OCI-LY1 (cell line): ENCODE measurements around the gene HSPA4.

Source experiments
- H2AFZ ChIP-seq: fragments of 200-600 bp; sonication (generic), shearing (Covaris generic); 2 replicates; pipeline ENCODE4 v1.6.0; 2014; ENCODE audit warnings: antibody characterized with exemption, mild to moderate bottlenecking, low read length
- H3F3A ChIP-seq: fragments of 200-600 bp; sonication (generic), shearing (Covaris generic); 2 replicates; pipeline ENCODE4 v1.6.0; 2014; ENCODE audit warnings: mild to moderate bottlenecking, antibody characterized with exemption, low read length, moderate library complexity; ENCODE audit not compliant: insufficient read depth
- H3K27ac ChIP-seq: fragments of 200-600 bp; sonication (generic); 2 replicates; pipeline ENCODE4 v1.5.1; 2014; ENCODE audit warnings: low read length, mixed run types, mild to moderate bottlenecking, low read depth; ENCODE audit not compliant: poor library complexity, severe bottlenecking
- H3K27me3 ChIP-seq: fragments of 200-600 bp; sonication (generic); 2 replicates; pipeline ENCODE4 v1.6.0; 2014; ENCODE audit warnings: antibody characterized with exemption, mild to moderate bottlenecking, low read length, moderate library complexity; ENCODE audit not compliant: insufficient read depth
- H3K36me3 ChIP-seq: fragments of 200-600 bp; sonication (generic); 2 replicates; pipeline ENCODE4 v1.6.1; 2014; ENCODE audit warnings: mild to moderate bottlenecking, antibody characterized with exemption, low read length, moderate library complexity, mixed read lengths; ENCODE audit not compliant: insufficient read depth
- H3K4me1 ChIP-seq: fragments of 200-600 bp; sonication (generic); 2 replicates; pipeline ENCODE4 v1.5.1; 2014; ENCODE audit warnings: mild to moderate bottlenecking, low read length, moderate library complexity; ENCODE audit not compliant: insufficient read depth, severe bottlenecking
- H3K4me2 ChIP-seq: fragments of 200-600 bp; sonication (generic), shearing (Covaris generic); 2 replicates; pipeline ENCODE4 v1.6.1; 2014; ENCODE audit warnings: low read length
- H3K4me3 ChIP-seq: fragments of 200-600 bp; sonication (generic); 2 replicates; pipeline ENCODE4 v1.5.1; 2014; ENCODE audit warnings: low read length, low read depth, mild to moderate bottlenecking, mixed read lengths; ENCODE audit not compliant: poor library complexity, severe bottlenecking
- H3K79me2 ChIP-seq: fragments of 200-600 bp; shearing (Covaris generic); 2 replicates; pipeline ENCODE4 v1.6.1; 2016; ENCODE audit warnings: mixed run types, low read length, mixed read lengths; ENCODE audit not compliant: insufficient read depth
- H3K9ac ChIP-seq: fragments of 200-600 bp; sonication (generic), shearing (Covaris generic); 2 replicates; pipeline ENCODE4 v1.6.1; 2014; ENCODE audit warnings: mild to moderate bottlenecking, low read length, mixed read lengths
- H3K9me2 ChIP-seq: fragments of 200-600 bp; sonication (generic), shearing (Covaris generic); 2 replicates; pipeline ENCODE4 v1.6.1; 2014; ENCODE audit warnings: low read depth, mild to moderate bottlenecking, low read length, mixed read lengths
- H3K9me3 ChIP-seq: fragments of 200-600 bp; shearing (Covaris generic); 2 replicates; pipeline ENCODE4 v1.6.1; 2014; ENCODE audit warnings: low read length, mixed read lengths
- H4K20me1 ChIP-seq: fragments of 200-600 bp; sonication (generic), shearing (Covaris generic); 2 replicates; pipeline ENCODE4 v1.6.0; 2016; ENCODE audit warnings: mild to moderate bottlenecking, low read length; ENCODE audit not compliant: insufficient read depth
- EZH2 ChIP-seq: fragments of 200-600 bp; sonication (generic), shearing (Covaris generic); IDR thresholded peaks from 2 replicates; pipeline ENCODE4 v1.8.0; 2017; ENCODE audit warnings: borderline replicate concordance, mixed run types, mild to moderate bottlenecking, antibody characterized with exemption, low read length, moderate library complexity, mixed read lengths
- TF ChIP-seq, protein P1 (sequence below): fragments of 200-600 bp; sonication (generic), shearing (Covaris generic); IDR thresholded peaks from 2 replicates; pipeline ENCODE4 v1.5.1; 2017; ENCODE audit warnings: mild to moderate bottlenecking, antibody characterized with exemption, low read length, moderate library complexity, mixed read lengths

The HSPA4 gene

DNA sequence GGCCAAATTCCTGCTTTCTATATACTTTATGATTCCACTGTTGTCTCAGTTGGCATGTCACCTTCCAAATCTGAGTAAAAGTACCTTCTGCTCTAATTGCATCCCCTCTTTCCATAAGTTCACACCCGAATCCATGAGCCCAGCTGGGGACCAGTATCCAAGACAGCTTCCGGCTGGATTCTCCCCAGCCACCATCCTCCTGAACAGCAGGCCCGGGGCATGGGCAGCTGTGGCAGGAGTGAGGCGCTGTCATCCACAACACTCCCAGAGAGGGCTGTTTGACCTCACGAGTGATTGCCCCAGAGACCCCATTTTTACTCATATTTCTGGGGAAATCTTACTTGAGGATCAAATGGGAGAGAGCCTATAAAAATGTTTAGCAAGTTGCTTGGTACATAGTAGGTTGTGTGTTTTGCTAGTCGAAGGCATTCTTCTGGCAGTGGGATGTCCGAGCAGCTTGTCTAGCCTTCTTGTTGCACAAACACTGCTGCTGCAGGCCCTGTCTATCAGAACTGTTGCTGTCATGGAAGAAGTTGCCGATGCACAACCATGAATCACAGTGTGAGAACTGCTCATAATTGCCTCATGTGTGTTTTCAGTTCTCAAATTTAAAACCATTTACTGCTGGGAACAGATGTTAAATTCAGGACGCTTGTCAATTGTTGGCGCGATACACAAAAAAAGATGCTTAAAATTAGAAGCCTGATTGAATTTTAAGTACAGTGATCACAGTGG, 93.8 kb downstream of the HSPA4 start:
- TF ChIP-seq EZH2, result no peak
- TF ChIP-seq, protein P1, sequence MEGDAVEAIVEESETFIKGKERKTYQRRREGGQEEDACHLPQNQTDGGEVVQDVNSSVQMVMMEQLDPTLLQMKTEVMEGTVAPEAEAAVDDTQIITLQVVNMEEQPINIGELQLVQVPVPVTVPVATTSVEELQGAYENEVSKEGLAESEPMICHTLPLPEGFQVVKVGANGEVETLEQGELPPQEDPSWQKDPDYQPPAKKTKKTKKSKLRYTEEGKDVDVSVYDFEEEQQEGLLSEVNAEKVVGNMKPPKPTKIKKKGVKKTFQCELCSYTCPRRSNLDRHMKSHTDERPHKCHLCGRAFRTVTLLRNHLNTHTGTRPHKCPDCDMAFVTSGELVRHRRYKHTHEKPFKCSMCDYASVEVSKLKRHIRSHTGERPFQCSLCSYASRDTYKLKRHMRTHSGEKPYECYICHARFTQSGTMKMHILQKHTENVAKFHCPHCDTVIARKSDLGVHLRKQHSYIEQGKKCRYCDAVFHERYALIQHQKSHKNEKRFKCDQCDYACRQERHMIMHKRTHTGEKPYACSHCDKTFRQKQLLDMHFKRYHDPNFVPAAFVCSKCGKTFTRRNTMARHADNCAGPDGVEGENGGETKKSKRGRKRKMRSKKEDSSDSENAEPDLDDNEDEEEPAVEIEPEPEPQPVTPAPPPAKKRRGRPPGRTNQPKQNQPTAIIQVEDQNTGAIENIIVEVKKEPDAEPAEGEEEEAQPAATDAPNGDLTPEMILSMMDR, result no peak
- no peak overlapping the region for H2AFZ ChIP-seq
- no peaks in the 10 kb centered on the region for H3F3A ChIP-seq
- H3K36me3 ChIP-seq, result no peaks in the 10 kb centered on the region
- H3K27me3 ChIP-seq, result no peaks in the 10 kb centered on the region; the same call in 1 of the 2 replicates
- no peak overlapping the region for H3K27ac ChIP-seq
- no peak overlapping the region for H3K9ac ChIP-seq
- H3K9me3 ChIP-seq, result no peaks in the 10 kb centered on the region
- H3K79me2 ChIP-seq, result no peaks in the 10 kb centered on the region
- H3K4me3 ChIP-seq, result no peak overlapping the region
- no peaks in the 10 kb centered on the region for H3K9me2 ChIP-seq
- no peaks in the 10 kb centered on the region for H3K4me1 ChIP-seq
- H3K4me2 ChIP-seq, result no peak overlapping the region
- H4K20me1 ChIP-seq, result no peaks in the 10 kb centered on the region

DNA sequence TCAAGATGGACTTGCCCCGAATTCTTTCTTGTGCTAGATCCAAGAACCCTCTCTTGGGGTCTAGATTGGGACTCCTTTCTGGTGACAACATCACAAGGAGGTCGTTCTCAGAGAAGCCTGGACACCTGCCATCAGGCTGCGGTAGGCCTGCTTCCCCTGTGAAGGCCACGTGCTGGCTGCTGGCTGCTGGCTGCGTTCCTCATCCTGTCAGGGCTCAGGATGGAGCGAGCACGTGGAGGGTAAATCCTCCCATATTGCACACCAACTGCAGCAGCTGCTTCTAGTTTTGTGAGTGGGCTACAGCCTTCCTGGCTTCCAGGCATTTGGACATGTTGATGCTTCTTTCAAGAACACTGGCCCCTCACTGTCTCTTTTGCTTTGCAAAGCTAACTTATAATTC, 95.6 kb downstream of the HSPA4 start:
- Histone ChIP-seq H3K4me1 (no peaks in the 10 kb centered on the region), H4K20me1 (no peaks in the 10 kb centered on the region), H3F3A (no peaks in the 10 kb centered on the region), H3K79me2 (no peaks in the 10 kb centered on the region), H3K4me2 (no peak overlapping the region), H3K27me3 (no peaks in the 10 kb centered on the region; the same call in 1 of the 2 replicates), H3K9me3 (no peaks in the 10 kb centered on the region), H3K4me3 (no peak overlapping the region), H3K27ac (no peak overlapping the region), H3K9ac (no peak overlapping the region), H3K36me3 (no peaks in the 10 kb centered on the region), H3K9me2 (no peaks in the 10 kb centered on the region), H2AFZ (no peak overlapping the region)
- TF ChIP-seq EZH2, result no peak
- TF ChIP-seq, protein P1, result no peak

DNA sequence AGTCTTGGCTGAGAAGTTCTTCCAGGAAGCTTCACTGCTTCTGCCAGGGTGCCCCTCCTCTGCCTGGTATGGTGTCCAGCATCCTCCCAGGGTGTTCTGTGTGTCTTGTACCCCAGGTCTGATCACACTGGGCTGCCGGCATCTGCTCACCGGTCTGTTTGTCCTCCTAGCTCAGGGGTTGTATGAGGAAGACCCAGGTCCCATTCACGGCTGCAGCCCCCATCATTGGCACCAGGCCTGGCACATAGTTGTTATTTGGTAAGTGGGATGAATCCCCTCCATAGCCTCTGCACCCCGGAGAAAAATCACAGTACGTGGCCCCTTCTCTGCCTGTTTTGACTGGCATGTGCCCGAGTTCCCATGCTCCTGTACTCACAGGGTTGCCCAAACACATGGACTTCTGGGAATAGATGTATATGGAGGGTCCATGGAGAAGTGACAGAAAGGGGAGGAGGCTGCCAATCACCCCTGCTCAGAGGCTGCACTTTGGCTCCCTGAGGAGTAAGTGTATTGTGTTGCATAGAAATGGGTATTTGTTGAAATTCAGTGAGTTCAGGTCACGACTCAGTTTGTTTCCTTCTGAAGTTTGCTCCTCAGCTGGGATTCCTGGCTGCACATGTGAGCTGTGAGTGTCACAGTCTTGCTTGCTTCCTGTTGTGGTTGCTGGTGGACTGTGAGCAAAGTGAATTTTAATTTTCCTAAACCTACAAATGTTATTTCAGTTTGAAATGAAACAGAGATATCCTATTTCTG, 96.2 kb downstream of the HSPA4 start:
- no peak overlapping the region for H3K4me2 ChIP-seq
- H3F3A ChIP-seq, result no peaks in the 10 kb centered on the region
- H3K79me2 ChIP-seq, result no peaks in the 10 kb centered on the region
- no peak overlapping the region for H3K4me3 ChIP-seq
- no peaks in the 10 kb centered on the region for H3K4me1 ChIP-seq
- H3K9me2 ChIP-seq, result no peaks in the 10 kb centered on the region
- no peak overlapping the region for H2AFZ ChIP-seq
- no peaks in the 10 kb centered on the region; the same call in 1 of the 2 replicates for H3K27me3 ChIP-seq
- no peaks in the 10 kb centered on the region for H3K36me3 ChIP-seq
- no peaks in the 10 kb centered on the region for H3K9me3 ChIP-seq
- H3K27ac ChIP-seq, result no peak overlapping the region
- H3K9ac ChIP-seq, result no peak overlapping the region
- TF ChIP-seq, protein P1, result no peak
- no peak for TF ChIP-seq EZH2
- no peaks in the 10 kb centered on the region for H4K20me1 ChIP-seq
